Fibroblast of upper back skin (primary cell): ENCODE data around the gene OR8H3.
"Not testable (repeated sequence)": the region's sequence is repeated elsewhere in the genome, so short reads cannot be mapped to it uniquely, and the experiment has no call there.

ENCODE experiments used
- DNase-seq: peaks from one replicate; pipeline ENCODE4 v3.0.0-alpha.2; 2013

OR8H3 gene

GRCh38 chr11:56122073-56122472, at the start of gene OR8H3:
Gene OR8H3 (plus strand): TSS chr11:56122373. CDS start chr11:56122373, 0 bp downstream.
- DNase-seq, result no peak

GRCh38 chr11:56089697-56090096, 32.5 kb upstream of the OR8H3 start:
- DNase-seq, result no peak

GRCh38 chr11:56093008-56093407, 29.2 kb upstream of the OR8H3 start, which contains the start of gene OR8I2:
Gene OR8I2 (plus strand): TSS chr11:56093308. CDS start chr11:56093308, 0 bp downstream.
- no peak for DNase-seq

- no peak for DNase-seq
Measured at GRCh38 chr11:56103210-56103737, 18.9 kb upstream of the OR8H3 start, which contains the start of gene OR8H2. Gene OR8H2 (plus strand): TSS chr11:56103687. CDS start chr11:56105043, 1,356 bp downstream.

- DNase-seq, result no peak
Measured at GRCh38 chr11:56140151-56140661, 18.0 kb downstream of the OR8H3 start, which contains the start of gene OR8J3. Gene OR8J3 (minus strand): TSS chr11:56140201. CDS start chr11:56137718, 2,483 bp downstream.

GRCh38 chr11:56143681-56144080, 21.5 kb downstream of the OR8H3 start:
- DNase-seq, result not testable (repeated sequence)

- no peak for DNase-seq
Measured at GRCh38 chr11:56151376-56151775, 29.2 kb downstream of the OR8H3 start.

- DNase-seq, result no peak
Measured at GRCh38 chr11:56152333-56152732, 30.2 kb downstream of the OR8H3 start.

GRCh38 chr11:56160217-56160616, 38.0 kb downstream of the OR8H3 start, which contains the start of gene OR8K5:
Gene OR8K5 (minus strand): TSS chr11:56160317. CDS start chr11:56160317, 0 bp downstream.
- DNase-seq, result no peak

- no peak for DNase-seq
Measured at GRCh38 chr11:56163804-56164203, 41.6 kb downstream of the OR8H3 start.

GRCh38 chr11:56172256-56172830, 50.2 kb downstream of the OR8H3 start:
- DNase-seq, result no peak
